Neutrophil (primary cell): Measurements from ENCODE around the gene PAN2.

Experiments used
- H3K27ac ChIP-seq: fragments of 200-600 bp; sonication (generic); 2 replicates; pipeline ENCODE4 v1.5.1; 2016; ENCODE audit warnings: mild to moderate bottlenecking, moderate library complexity
- H3K27me3 ChIP-seq: fragments of 200-600 bp; sonication (generic); 2 replicates; pipeline ENCODE4 v1.6.0; 2016; ENCODE audit warnings: mild to moderate bottlenecking
- H3K36me3 ChIP-seq: fragments of 200-600 bp; sonication (generic); 2 replicates; pipeline ENCODE4 v1.5.1; 2017
- H3K4me1 ChIP-seq, 2 experiments: fragments of 200-600 bp in 1 of 2; sonication (generic) in 1 of 2; 1 replicate in 1 of 2; 2 replicates in 1 of 2; pipeline versions ENCODE4 v1.5.1 to v1.6.1; 2013 to 2016; ENCODE audit warnings: low read depth in 1 of 2, low read length in 1 of 2, mild to moderate bottlenecking in 1 of 2, moderate library complexity in 1 of 2; ENCODE audit not compliant: control insufficient read depth in 1 of 2, insufficient read depth in 1 of 2
- H3K4me3 ChIP-seq, 2 experiments: fragments of 200-600 bp in 1 of 2; sonication (generic) in 1 of 2; 1 replicate in 1 of 2; 2 replicates in 1 of 2; pipeline ENCODE4 v1.5.1; 2013 to 2016; ENCODE audit warnings: low read depth in 1 of 2, low read length in 1 of 2, mild to moderate bottlenecking in 1 of 2, moderate library complexity in 1 of 2
- H3K9me3 ChIP-seq: fragments of 200-600 bp; sonication (generic); 2 replicates; pipeline ENCODE4 v1.5.1; 2016
- CTCF ChIP-seq: fragments of 200-600 bp; sonication (generic); IDR thresholded peaks from 2 replicates; pipeline ENCODE4 v1.5.1; 2016; ENCODE audit warnings: antibody characterized with exemption

Gene PAN2

GRCh38 chr12:56300644-56301464, 32.9 kb downstream of the PAN2 start:
- Histone ChIP-seq H3K4me3 (peak overlapping the region; percentile 89 to 99), H3K27ac (peak overlapping the region; percentile 98), H3K9me3 (no peaks in the 10 kb centered on the region), H3K4me1 (peaks cover 49 to 53% of the 10 kb centered on the region in 2 experiments), H3K36me3 (no peaks in the 10 kb centered on the region), H3K27me3 (no peaks in the 10 kb centered on the region)
- TF ChIP-seq CTCF = no peak

GRCh38 chr12:56299853-56300643, 33.8 kb downstream of the PAN2 start, which contains the start of gene CS:
CS (minus strand) TSS chr12:56300330; CDS start chr12:56300201, 129 bp downstream.
- Histone ChIP-seq H3K9me3 (no peaks in the 10 kb centered on the region), H3K36me3 (no peaks in the 10 kb centered on the region), H3K27ac (peak within 1 kb of the TSS; percentile 98), H3K4me3 (peak within 1 kb of the TSS; percentile 89 to 99), H3K27me3 (no peaks in the 10 kb centered on the region), H3K4me1 (peaks cover 53 to 54% of the 10 kb centered on the region in 2 experiments)
- peak; percentile 26 for TF ChIP-seq CTCF

GRCh38 chr12:56299308-56299852, 34.4 kb downstream of the PAN2 start:
- no peaks in the 10 kb centered on the region for H3K27me3 ChIP-seq
- no peaks in the 10 kb centered on the region for H3K36me3 ChIP-seq
- H3K27ac ChIP-seq = peak overlapping the region; percentile 98
- H3K4me1 ChIP-seq = peaks cover 54 to 57% of the 10 kb centered on the region in 2 experiments
- no peak for TF ChIP-seq CTCF
- H3K4me3 ChIP-seq = peak overlapping the region; percentile 89 to 99
- no peaks in the 10 kb centered on the region for H3K9me3 ChIP-seq

DNA sequence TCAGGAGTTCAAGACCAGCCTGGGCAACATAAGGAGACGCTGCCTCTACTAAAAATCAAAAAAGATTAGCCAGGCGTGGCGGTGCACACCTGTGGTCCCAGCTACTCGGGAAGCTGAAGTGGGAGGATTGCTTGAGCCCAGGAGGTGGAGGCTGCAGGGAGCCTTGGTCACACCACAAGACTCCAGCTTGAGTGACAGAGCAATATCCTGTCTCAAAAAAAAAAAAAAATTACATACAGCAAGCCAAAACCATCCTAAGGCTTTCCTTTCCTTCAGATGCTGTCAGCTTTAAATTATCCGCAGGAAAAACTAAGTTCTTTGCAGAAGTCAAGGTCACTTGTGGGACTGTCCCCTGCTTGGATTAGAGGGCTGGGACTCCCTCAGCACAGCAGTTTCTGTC, 35.0 kb downstream of the PAN2 start:
- Histone ChIP-seq H3K36me3 (no peaks in the 10 kb centered on the region), H3K4me3 (peak overlapping the region; percentile 89 to 99), H3K27ac (peak overlapping the region; percentile 98), H3K4me1 (peaks cover 58 to 60% of the 10 kb centered on the region in 2 experiments), H3K9me3 (no peaks in the 10 kb centered on the region), H3K27me3 (no peaks in the 10 kb centered on the region)
- no peak for TF ChIP-seq CTCF

- Histone ChIP-seq H3K36me3 (no peaks in the 10 kb centered on the region), H3K4me3 (no peak overlapping the region), H3K27ac (peak overlapping the region; percentile 98), H3K4me1 (peaks cover 66 to 70% of the 10 kb centered on the region in 2 experiments), H3K9me3 (no peaks in the 10 kb centered on the region), H3K27me3 (no peaks in the 10 kb centered on the region)
- no peak for TF ChIP-seq CTCF
Observed at GRCh38 chr12:56297400-56297799, 36.4 kb downstream of the PAN2 start.
